Aortic smooth muscle cell (primary cell): ENCODE data around the gene VMAC. TPM values are rescaled to one million over a fixed set of nuclear protein-coding genes. Genes with fewer than 3 reads are reported as not detected.

Source experiments
- total RNA-seq: library from RNA; depleted of rRNA; stranded (reverse); fragments of >200 nt; gene quantifications from 2 replicates; pipeline ENCODE4 v1.2.3, GENCODE V29; 2014

VMAC gene, protein sequence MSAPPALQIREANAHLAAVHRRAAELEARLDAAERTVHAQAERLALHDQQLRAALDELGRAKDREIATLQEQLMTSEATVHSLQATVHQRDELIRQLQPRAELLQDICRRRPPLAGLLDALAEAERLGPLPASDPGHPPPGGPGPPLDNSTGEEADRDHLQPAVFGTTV
- 5.5 and 6.7 TPM in 2 replicates for total RNA-seq

DNA sequence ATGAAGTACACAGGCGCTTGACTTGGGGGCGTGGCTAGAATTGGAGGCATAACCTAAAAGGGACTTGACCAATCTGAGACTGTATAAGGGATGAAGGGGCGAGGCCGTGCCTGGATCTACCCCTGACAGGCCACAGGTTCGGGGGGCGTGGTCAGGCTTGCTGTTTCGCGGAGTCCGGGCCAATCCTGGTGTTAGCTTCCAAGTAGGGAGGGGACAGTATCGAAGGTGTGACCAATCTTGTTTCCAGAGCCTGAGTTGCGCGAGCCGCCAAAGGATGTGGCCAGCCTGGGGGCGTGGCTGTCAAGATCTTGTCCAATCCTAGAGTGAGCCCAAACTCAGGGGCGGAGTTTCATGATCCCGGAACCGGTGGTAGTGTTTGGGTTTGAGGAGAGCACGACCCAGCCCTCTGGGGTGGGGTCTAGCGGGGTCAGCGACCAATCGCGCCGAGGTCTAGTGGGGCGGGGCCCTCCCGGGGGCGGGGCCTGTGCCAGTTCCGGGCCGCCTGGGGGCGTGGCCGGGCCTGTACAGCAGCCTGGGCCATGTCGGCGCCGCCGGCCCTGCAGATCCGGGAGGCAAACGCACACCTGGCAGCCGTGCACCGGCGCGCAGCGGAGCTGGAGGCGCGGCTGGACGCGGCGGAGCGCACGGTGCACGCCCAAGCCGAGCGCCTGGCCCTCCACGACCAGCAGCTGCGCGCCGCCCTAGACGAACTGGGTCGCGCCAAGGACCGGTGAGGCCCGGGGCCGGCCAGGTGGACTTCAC lies at the start of gene VMAC:
Gene VMAC, plus strand, starts transcription at position 521 of the 762 bp plus-strand sequence. Its CDS starts 19 bp downstream, at position 540.

DNA sequence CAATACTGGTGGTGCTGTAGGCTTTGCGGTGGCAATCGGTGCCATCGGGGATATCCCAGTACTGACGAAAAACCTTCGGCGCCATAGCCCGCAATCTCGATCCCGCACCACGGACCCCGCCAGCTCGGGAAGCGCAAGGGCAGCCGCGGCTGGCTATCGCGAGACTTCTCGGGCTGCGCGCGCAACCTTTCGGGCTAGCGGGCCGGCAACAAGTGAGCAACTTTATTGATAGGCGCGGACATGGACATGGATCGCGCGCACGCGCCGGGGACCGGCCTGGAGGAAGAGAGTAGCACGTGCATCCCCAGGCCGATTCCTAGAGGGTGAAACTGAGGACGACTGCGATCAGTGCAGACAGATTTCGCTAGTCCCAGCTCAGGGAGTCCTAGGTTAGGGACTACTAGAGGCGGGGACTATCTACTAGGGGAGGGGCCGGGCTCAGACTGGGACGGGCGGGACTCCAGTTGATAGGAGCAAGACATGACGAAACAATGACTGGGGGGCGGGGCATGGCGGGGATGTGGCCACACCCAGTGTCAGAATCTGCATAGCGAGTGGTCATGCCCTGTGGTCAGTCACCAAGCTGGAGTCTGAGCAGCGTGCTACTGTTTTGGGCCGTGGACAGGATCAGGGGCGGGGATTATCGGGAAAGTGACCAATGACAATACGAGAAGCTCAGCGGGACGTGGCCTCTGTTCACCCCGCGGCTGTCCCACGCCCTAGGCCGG lies 884 bp upstream of the VMAC start, which contains the start of gene NDUFA11:
Gene NDUFA11, minus strand, starts transcription at position 167 of the 728 bp plus-strand sequence. Its CDS starts 82 bp downstream, at position 85.

DNA sequence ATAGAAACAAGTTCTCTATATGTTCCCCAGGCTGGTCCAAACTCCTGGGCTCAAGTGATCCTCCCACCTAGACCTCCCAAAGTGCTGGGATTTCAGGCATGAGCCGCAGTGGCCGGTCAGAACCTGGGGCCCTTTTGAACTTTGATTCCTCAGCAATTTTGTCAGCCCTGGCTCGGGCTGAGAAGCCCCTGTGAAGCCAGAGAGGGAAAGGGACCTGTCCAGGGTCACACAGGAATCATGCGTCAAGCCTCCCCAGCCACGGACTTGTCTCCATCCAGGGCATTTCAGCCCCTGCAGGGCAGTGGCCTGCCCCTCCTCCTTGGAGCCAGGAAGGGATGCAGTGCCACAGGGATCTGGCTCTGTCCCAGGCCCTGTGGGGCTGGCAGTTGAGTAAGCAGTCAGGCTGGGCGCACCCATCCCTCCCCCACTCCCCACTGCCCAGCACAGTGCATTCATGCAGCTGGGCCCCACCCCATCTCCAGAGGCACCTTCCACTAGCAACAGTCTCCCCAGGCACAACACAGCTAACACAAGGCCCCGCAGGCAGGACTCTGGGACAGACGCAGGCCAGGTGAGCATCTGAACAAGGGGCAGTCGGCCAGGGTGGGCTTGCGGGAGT lies 9.2 kb downstream of the VMAC start, which contains the start of gene CAPS:
Gene CAPS, plus strand, starts transcription at position 516 of the 619 bp plus-strand sequence. CDS start 153 bp downstream, outside the sequence.

Other genes starting within 250 kb of the VMAC start
- 43.5 and 51.8 TPM in 2 replicates for gene MICOS13, start 224.4 kb upstream of the VMAC start, total RNA-seq
- gene HSD11B1L, start 223.8 kb upstream of the VMAC start, total RNA-seq: 9.1 and 9.6 TPM in 2 replicates
- gene RPL36, start 214.6 kb upstream of the VMAC start, total RNA-seq: 348 and 461 TPM in 2 replicates
- gene LONP1, start 184.7 kb upstream of the VMAC start, total RNA-seq: 59.6 and 81.6 TPM in 2 replicates
- gene CATSPERD, start 184.2 kb upstream of the VMAC start, total RNA-seq: not detected in 2 replicates
- 0.26 and 0.37 TPM in 2 replicates for gene PRR22, start 120.1 kb upstream of the VMAC start, total RNA-seq
- gene DUS3L, start 113.7 kb upstream of the VMAC start, total RNA-seq: 18.8 and 25.2 TPM in 2 replicates
- not detected in 2 replicates for gene NRTN, start 99.8 kb upstream of the VMAC start, total RNA-seq
- not detected in 2 replicates for gene FUT6, start 65.2 kb upstream of the VMAC start, total RNA-seq
- gene FUT3, start 53.4 kb upstream of the VMAC start, total RNA-seq: not detected in 2 replicates
- gene FUT5, start 34.3 kb upstream of the VMAC start, total RNA-seq: not detected in 2 replicates
- gene NDUFA11, start 1.1 kb upstream of the VMAC start, total RNA-seq: 216 and 293 TPM in 2 replicates
- 18.1 and 21.3 TPM in 2 replicates for gene CAPS, start 9.4 kb downstream of the VMAC start, total RNA-seq
- gene RANBP3, start 73.3 kb downstream of the VMAC start, total RNA-seq: 32.5 and 36.2 TPM in 2 replicates
- gene RFX2, start 205.6 kb downstream of the VMAC start, total RNA-seq: 4.9 and 6.1 TPM in 2 replicates
- gene ACSBG2, start 230.8 kb downstream of the VMAC start, total RNA-seq: not detected in 2 replicates